ENCODE data around the gene ANTXR1.

ANTXR1 gene

DNA sequence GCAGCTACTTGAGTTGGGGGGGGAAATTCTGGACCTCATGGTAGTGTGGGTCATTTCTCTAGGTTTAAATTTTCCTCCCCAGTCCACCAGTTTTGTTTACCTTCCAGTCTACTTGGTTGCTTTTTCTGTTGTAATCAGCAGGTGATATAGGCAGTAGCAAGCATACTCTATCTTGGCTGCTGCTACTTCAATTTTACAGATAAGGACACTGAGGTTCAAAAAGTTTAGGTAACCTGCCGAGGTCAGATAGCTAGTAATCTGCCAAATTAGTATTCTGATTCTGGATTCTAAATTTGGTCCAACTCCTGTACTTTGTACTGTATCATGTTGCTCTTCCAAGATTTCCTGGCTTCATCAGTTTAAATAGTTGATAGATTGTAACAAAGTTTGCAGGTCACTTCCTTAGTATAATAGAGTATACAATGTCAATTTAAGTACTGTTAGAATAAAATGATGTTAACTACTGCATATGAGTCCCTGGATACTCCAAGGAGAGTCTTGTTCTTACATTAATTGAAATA, 34.7 kb downstream of the ANTXR1 start:
- TF ChIP-seq, protein P1, sequence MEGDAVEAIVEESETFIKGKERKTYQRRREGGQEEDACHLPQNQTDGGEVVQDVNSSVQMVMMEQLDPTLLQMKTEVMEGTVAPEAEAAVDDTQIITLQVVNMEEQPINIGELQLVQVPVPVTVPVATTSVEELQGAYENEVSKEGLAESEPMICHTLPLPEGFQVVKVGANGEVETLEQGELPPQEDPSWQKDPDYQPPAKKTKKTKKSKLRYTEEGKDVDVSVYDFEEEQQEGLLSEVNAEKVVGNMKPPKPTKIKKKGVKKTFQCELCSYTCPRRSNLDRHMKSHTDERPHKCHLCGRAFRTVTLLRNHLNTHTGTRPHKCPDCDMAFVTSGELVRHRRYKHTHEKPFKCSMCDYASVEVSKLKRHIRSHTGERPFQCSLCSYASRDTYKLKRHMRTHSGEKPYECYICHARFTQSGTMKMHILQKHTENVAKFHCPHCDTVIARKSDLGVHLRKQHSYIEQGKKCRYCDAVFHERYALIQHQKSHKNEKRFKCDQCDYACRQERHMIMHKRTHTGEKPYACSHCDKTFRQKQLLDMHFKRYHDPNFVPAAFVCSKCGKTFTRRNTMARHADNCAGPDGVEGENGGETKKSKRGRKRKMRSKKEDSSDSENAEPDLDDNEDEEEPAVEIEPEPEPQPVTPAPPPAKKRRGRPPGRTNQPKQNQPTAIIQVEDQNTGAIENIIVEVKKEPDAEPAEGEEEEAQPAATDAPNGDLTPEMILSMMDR (IDR thresholded peaks at IDR 0.05): no peak
- Histone ChIP-seq H3K4me3 (no peak overlapping the region), H3K36me3 (peaks cover 0 to 23% (median 12%) of the 10 kb centered on the region in 3 donors), H3K4me1 (peaks cover 0 to 60% (median 18%) of the 10 kb centered on the region in 4 donors), H3K27me3 (no peaks in the 10 kb centered on the region), H3K27ac (peak overlapping the region; percentile 29 to 58), H3K9me3 (no peaks in the 10 kb centered on the region)
- intact Hi-C loops (cut with DNase I; ENCODE audit: low total_unique reads): no loop called here
- no peak for DNase-seq

DNA sequence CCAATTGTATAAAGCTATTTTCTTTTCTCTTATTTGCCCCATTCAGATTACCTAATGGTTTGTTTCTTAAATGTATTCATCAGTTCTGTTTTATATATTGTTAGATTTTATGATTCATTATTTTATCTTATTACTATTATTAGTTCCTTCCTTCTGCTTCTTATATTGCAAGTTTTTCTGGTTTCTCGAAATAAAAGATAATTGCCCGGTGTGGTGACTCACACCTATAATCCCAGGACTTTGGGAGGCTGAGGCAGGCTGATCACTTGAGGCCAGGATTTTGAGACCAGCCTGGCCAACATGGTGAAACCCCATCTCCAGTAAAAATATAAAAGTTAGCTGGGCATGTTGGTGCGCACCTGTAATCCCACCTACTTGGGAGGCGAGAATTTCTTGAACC, 37.8 kb downstream of the ANTXR1 start:
- DNase-seq: no peak
- TF ChIP-seq, protein P1 (IDR thresholded peaks at IDR 0.05): no peak
- Histone ChIP-seq H3K36me3 (no peaks in the 10 kb centered on the region), H3K4me1 (peaks cover 0 to 82% (median 17%) of the 10 kb centered on the region in 4 donors), H3K4me3 (no peak overlapping the region), H3K27me3 (no peaks in the 10 kb centered on the region), H3K9me3 (no peaks in the 10 kb centered on the region), H3K27ac (peak overlapping the region in 1 of 2 donors; percentile 36)
- intact Hi-C loops (cut with DNase I; ENCODE audit: low total_unique reads): no loop called here

DNA sequence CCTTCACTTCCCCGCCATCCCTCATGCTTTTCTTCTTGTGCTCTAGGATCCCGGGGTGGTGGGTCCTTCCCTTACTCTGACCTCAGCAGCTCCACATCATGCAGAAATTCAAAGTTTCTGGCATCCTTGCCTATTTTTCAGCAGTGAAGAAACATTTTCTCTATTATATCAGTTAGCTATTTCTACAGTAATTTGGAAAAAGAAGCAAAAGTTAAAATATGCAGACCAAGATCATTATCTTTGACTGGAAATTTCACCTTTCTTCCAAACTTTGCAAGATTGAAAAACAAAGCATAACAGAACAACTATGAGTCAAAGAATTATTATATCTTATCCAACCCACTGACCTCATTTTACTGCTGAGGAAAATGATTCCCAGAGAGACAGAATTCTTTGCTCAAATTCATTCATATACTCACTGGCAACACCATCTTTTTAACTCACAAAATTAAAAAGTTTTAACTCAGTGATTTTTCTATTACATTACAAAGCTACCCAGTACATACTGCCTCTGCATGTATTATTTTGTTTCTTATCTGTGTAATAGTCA, 40.5 kb downstream of the ANTXR1 start:
- TF ChIP-seq, protein P1 (IDR thresholded peaks at IDR 0.05): no peak

DNA sequence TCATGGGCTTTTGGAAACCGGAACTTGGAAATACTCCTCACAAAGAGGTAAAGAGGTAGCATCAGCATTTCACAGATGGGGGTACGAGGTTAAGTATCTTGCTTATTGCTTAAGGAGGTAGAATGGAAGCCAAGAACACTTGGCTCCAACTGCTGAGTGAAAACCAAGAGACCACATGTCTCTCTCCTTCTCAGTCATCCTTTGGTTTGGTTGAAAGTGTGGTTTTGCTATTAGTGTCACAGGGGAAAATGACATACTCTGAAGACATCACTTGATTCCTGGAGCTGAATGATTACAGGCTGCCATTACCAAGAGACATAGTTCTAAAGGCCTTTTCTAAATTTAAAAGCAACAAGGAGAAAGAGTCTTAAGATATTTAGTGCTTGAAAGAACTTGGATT, 41.5 kb downstream of the ANTXR1 start:
- peak in 1 of 2 donors; percentile 43 for DNase-seq
- H3K4me1 ChIP-seq: peaks cover 0 to 75% (median 17%) of the 10 kb centered on the region in 4 donors
- no peak overlapping the region for H3K4me3 ChIP-seq
- H3K36me3 ChIP-seq: no peaks in the 10 kb centered on the region
- no peaks in the 10 kb centered on the region for H3K27me3 ChIP-seq
- intact Hi-C loops (cut with DNase I; ENCODE audit: low total_unique reads): no loop called here
- no peaks in the 10 kb centered on the region for H3K9me3 ChIP-seq
- H3K27ac ChIP-seq: peak overlapping the region; percentile 53 to 55
- TF ChIP-seq, protein P1 (IDR thresholded peaks at IDR 0.05): no peak

More for the DNA sequence above, 40.5 kb downstream of the ANTXR1 start:
- Histone ChIP-seq H3K4me1 (peaks cover 0 to 80% (median 17%) of the 10 kb centered on the region in 4 donors), H3K4me3 (no peak overlapping the region), H3K27me3 (no peaks in the 10 kb centered on the region), H3K9me3 (no peaks in the 10 kb centered on the region), H3K27ac (peak overlapping the region; percentile 26 to 53), H3K36me3 (no peaks in the 10 kb centered on the region)
- intact Hi-C loops (cut with DNase I; ENCODE audit: low total_unique reads): no loop called here
- DNase-seq: no peak

DNA sequence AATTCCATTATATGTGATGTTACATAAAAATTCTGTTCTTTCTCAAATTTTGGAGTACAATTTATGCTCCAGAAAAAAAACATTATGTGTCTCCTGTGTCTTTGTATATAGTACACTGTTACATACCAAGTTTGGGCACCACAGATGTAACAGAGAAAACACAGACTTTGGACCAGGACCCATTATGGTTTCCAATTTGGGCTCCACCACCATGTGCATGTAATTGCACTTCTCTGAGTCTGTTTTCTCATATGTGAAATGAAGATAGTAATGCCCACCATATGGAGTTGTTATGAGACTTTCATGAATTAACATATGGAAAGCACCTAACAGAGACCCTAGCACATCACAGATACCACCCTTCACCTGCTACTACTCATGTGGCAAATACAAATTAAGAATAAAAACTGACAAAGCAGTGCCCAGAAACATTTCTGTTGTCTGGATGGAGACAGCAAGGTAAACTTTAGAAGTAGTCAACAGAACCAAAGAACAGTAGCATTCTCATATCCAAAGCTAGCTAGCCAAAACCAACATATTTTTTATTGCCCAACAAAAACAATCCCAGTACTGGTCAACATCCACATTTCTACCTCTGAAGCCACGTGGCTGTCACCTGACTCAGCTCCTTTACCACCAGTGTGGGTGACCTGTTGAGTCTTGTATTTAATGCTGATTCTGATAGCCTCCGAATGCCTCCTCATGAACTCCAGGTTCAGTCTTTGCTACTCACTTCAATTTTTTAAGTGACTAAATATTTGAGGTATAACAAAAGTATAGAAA, 42.9 kb downstream of the ANTXR1 start:
- H3K27ac ChIP-seq: peak overlapping the region; percentile 11 to 20
- no peaks in the 10 kb centered on the region for H3K27me3 ChIP-seq
- H3K36me3 ChIP-seq: no peaks in the 10 kb centered on the region
- H3K4me1 ChIP-seq: peaks cover 0 to 79% (median 19%) of the 10 kb centered on the region in 4 donors
- H3K4me3 ChIP-seq: no peak overlapping the region
- TF ChIP-seq, protein P1 (IDR thresholded peaks at IDR 0.05): no peak
- DNase-seq: no peak
- intact Hi-C loops (cut with DNase I; ENCODE audit: low total_unique reads): no loop called here
- no peaks in the 10 kb centered on the region for H3K9me3 ChIP-seq
